NCI-H2107 treated with DMSO at 0.1 percent for 48 hours (cell line): Measurements from ENCODE around the gene EHD2.
A peak's percentile ranks its signal among the peaks of the same experiment; 100 is the strongest.

Experiments used
- DNase-seq: peaks from one replicate; lab custom pipeline; 2025; ENCODE audit not compliant: unreplicated experiment; lab: John Stamatoyannopoulos, UW

The EHD2 gene

GRCh38 chr19:47691090-47691489 lies 22.1 kb upstream of the EHD2 start:
- DNase-seq = no peak

- DNase-seq = no peak
Observed at GRCh38 chr19:47691782-47692181, 21.4 kb upstream of the EHD2 start.

- DNase-seq = no peak
Observed at GRCh38 chr19:47693489-47693888, 19.7 kb upstream of the EHD2 start.

- DNase-seq = no peak
Observed at GRCh38 chr19:47693903-47694302, 19.3 kb upstream of the EHD2 start.

- DNase-seq = no peak
Observed at GRCh38 chr19:47694466-47695273, 18.6 kb upstream of the EHD2 start.

GRCh38 chr19:47695533-47696262 lies 17.5 kb upstream of the EHD2 start:
- no peak for DNase-seq

GRCh38 chr19:47696635-47697034 lies 16.6 kb upstream of the EHD2 start:
- DNase-seq = no peak

- DNase-seq = peak; percentile 31
Observed at GRCh38 chr19:47697863-47698609, 15.2 kb upstream of the EHD2 start.

GRCh38 chr19:47698631-47699359 lies 14.4 kb upstream of the EHD2 start:
- DNase-seq = no peak

- DNase-seq = no peak
Observed at GRCh38 chr19:47699360-47699917, 13.8 kb upstream of the EHD2 start.

GRCh38 chr19:47700934-47701716 lies 12.1 kb upstream of the EHD2 start:
- DNase-seq = no peak

GRCh38 chr19:47701717-47702552 lies 11.3 kb upstream of the EHD2 start:
- no peak for DNase-seq

- DNase-seq = no peak
Observed at GRCh38 chr19:47702671-47703070, 10.6 kb upstream of the EHD2 start.

- DNase-seq = no peak
Observed at GRCh38 chr19:47703301-47703700, 9.9 kb upstream of the EHD2 start.

- DNase-seq = no peak
Observed at GRCh38 chr19:47704024-47704423, 9.2 kb upstream of the EHD2 start.

GRCh38 chr19:47704656-47705055 lies 8.6 kb upstream of the EHD2 start:
- DNase-seq = no peak

GRCh38 chr19:47707135-47707925 lies 5.9 kb upstream of the EHD2 start:
- peak; percentile 39 for DNase-seq

GRCh38 chr19:47711652-47712242 lies 1.5 kb upstream of the EHD2 start:
- no peak for DNase-seq
